SH-SY5Y (cell line): ENCODE results near the gene DEFB131B.

ENCODE experiments used
- GATA2 ChIP-seq: IDR thresholded peaks from 2 replicates; pipeline ENCODE4 v1.6.1; 2011; ENCODE audit warnings: mild to moderate bottlenecking, low read depth, low read length
- GATA3 ChIP-seq: IDR thresholded peaks from 2 replicates; pipeline ENCODE4 v1.6.1; 2011; ENCODE audit warnings: low read depth, mild to moderate bottlenecking, low read length, moderate library complexity

DNA sequence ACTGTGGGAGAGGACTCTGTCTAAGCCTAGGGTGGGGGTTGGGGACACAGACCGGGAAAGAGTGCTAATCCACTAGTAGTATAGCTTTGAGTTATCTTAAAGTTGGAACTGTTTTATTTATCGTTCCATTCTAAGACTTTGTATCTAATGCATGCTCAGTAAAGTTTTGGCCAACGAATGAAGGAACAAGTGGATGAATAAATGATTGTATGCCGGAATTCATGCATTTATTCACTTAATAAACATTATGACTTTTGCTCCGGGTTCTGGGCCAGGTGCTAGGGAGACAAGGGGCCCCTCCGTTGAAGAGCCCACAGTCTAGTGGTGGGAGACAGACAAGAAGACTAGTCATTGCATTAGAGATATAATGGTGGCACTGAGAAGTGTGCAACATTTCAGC lies 51.2 kb downstream of the DEFB131B start:
- TF ChIP-seq GATA2 (no peak), GATA3 (no peak)
